Omental fat pad (tissue), 4 donors: ENCODE results near the gene TACR2. TPM values are rescaled to one million over a fixed set of nuclear protein-coding genes. Genes with fewer than 3 reads are reported as not detected.
A peak's percentile ranks its signal among the peaks of the same experiment; 100 is the strongest.

Experiments
- ATAC-seq: fragments of 150-250 bp; one replicate; pipeline ENCODE4 v1.9.1; 2016; ENCODE audit warnings: mild to moderate bottlenecking, moderate library complexity; ENCODE audit not compliant: low FRiP score
- DNase-seq: peaks from one replicate; pipeline ENCODE4 v3.0.0-alpha.2; 2019; ENCODE audit warnings: low spot score
- total RNA-seq, 4 donors: library from RNA; depleted of rRNA; stranded (reverse); fragments of >200 nt; gene quantifications; one replicate each; pipeline ENCODE4 v1.1.0, GENCODE V29; 2016
- TF ChIP-seq, protein P1 (sequence below), 3 donors: fragments of 450-650 bp; IDR thresholded peaks; one replicate each; pipeline ENCODE4 v1.5.1; 2016 to 2017; ENCODE audit warnings: antibody characterized with exemption in 3 of 3, mild to moderate bottlenecking in 3 of 3, moderate library complexity in 2 of 3

The TACR2 gene
- total RNA-seq, 4 donors from 2014 or later = 0.44 to 0.96 (median 0.74) TPM; not detected in 1

DNA sequence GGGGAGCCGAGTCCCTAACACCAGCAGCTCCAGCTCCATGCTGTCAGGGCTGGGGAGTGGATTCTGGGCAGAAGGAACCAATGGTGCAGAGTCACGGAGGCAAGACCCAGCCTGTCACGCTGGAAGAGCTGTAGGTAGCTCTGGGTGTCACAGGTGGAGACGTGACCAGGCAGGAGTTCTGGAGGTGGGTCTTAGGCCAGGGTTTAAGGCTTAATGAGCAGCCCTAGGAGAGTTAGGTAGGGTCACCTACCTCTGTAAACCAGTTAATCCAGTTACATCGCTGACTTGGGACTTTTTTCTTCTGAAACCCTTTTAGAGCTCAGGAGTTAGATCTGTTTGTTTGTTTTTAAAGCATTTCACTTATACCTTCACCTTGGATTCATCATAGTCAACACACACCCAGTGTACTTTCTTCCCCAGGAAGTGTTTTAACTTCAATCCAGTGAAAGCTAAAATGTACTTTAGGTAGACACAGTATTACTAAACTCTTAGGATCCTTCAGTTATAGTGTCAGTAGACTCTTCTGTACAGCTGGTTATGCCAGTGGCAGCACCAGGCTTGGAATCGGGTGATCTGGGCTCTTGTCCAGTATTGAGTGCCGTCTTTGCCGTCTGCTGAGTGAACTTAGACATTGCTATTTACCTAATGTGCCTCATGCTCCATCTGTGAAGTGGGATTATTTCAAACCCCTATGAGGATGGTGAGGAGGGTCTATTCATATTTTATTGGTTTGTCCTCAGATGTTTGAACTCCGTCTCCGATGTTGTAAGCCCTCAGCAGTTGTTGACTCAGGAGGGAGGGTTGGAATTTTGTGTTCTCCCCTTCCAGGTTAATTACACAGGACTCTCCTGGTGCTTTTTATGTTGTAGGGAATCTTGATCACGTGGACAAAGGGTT is 31.0 kb downstream of the TACR2 start:
- DNase-seq = no peak
- TF ChIP-seq, protein P1, sequence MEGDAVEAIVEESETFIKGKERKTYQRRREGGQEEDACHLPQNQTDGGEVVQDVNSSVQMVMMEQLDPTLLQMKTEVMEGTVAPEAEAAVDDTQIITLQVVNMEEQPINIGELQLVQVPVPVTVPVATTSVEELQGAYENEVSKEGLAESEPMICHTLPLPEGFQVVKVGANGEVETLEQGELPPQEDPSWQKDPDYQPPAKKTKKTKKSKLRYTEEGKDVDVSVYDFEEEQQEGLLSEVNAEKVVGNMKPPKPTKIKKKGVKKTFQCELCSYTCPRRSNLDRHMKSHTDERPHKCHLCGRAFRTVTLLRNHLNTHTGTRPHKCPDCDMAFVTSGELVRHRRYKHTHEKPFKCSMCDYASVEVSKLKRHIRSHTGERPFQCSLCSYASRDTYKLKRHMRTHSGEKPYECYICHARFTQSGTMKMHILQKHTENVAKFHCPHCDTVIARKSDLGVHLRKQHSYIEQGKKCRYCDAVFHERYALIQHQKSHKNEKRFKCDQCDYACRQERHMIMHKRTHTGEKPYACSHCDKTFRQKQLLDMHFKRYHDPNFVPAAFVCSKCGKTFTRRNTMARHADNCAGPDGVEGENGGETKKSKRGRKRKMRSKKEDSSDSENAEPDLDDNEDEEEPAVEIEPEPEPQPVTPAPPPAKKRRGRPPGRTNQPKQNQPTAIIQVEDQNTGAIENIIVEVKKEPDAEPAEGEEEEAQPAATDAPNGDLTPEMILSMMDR (IDR thresholded peaks at IDR 0.05) = no peak
- ATAC-seq = no peak

DNA sequence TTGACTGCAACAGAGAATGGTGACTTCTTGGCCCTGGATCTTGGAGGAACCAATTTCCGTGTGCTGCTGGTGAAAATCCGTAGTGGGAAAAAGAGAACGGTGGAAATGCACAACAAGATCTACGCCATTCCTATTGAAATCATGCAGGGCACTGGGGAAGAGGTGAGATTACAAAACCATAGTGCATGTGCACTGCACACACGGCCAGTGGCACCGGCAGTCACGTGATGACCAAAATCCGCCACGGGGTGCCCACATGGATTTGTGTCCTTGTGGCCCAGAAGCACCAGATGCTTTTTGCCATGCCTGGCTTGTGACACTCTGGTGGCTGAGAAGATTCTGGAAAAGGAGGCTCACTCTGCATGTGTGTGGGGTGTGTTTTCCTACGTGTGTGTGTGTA is 32.4 kb downstream of the TACR2 start:
- ATAC-seq = no peak
- DNase-seq = no peak
- TF ChIP-seq, protein P1 (IDR thresholded peaks at IDR 0.05) = no peak

- DNase-seq (no peak), ATAC-seq (peak; percentile 67)
- TF ChIP-seq, protein P1 (IDR thresholded peaks at IDR 0.05) = no peak
Observed at GRCh38 chr10:69383558-69383957, 33.2 kb downstream of the TACR2 start.

- ATAC-seq = peak; percentile 85
- no peak for DNase-seq
Observed at GRCh38 chr10:69382382-69383117, 34.2 kb downstream of the TACR2 start.

GRCh38 chr10:69379800-69380199 is 36.9 kb downstream of the TACR2 start:
- DNase-seq (no peak), ATAC-seq (no peak)
- TF ChIP-seq, protein P1 (IDR thresholded peaks at IDR 0.05) = no peak

More at GRCh38 chr10:69382382-69383117, 34.2 kb downstream of the TACR2 start:
- TF ChIP-seq, protein P1 (IDR thresholded peaks at IDR 0.05) = no peak

DNA sequence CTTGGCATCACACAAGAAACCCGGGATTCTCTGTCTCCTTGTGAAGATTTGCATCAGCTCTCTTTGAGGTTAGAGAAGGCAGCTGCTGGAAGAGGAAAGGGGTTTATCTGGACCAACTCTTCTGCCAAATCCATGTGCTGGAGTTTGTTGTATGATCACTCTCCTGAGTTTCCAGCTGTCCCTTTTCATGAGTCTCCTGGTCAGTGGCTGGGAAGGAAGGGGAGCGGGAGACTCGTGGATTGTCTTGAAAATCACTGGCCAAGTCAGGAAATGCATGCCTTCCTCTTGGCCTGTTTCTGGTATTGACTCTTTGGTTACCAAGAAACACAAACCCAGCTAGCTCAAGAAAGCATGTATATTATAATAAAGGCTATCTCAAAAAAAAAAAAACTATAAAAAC is 38.8 kb downstream of the TACR2 start:
- no peak for DNase-seq
- no peak for ATAC-seq
- TF ChIP-seq, protein P1 (IDR thresholded peaks at IDR 0.05) = no peak
